ENCODE data around the gene KIAA1217.

The KIAA1217 gene

GRCh38 chr10:24406809-24407483 lies 198.0 kb downstream of the KIAA1217 start:
- DNase-seq (ENCODE audit: low spot score), result no peak

- no peak for DNase-seq (ENCODE audit: low spot score)
Observed at GRCh38 chr10:24407928-24408327, 199.0 kb downstream of the KIAA1217 start.

- DNase-seq (ENCODE audit: low spot score), result no peak
Observed at GRCh38 chr10:24408365-24408764, 199.4 kb downstream of the KIAA1217 start.

- DNase-seq (ENCODE audit: low spot score), result no peak
Observed at GRCh38 chr10:24414597-24414996, 205.7 kb downstream of the KIAA1217 start.

GRCh38 chr10:24415455-24416125 lies 206.7 kb downstream of the KIAA1217 start:
- DNase-seq (ENCODE audit: low spot score), result no peak

GRCh38 chr10:24416248-24416647 lies 207.3 kb downstream of the KIAA1217 start:
- DNase-seq (ENCODE audit: low spot score), result no peak

- no peak for DNase-seq (ENCODE audit: low spot score)
Observed at GRCh38 chr10:24417053-24417452, 208.1 kb downstream of the KIAA1217 start.

- DNase-seq (ENCODE audit: low spot score), result no peak
Observed at GRCh38 chr10:24418532-24418931, 209.6 kb downstream of the KIAA1217 start.

- DNase-seq (ENCODE audit: low spot score), result no peak
Observed at GRCh38 chr10:24419066-24419465, 210.1 kb downstream of the KIAA1217 start.

- no peak for DNase-seq (ENCODE audit: low spot score)
Observed at GRCh38 chr10:24425151-24425550, 216.2 kb downstream of the KIAA1217 start.

GRCh38 chr10:24427678-24428409 lies 218.9 kb downstream of the KIAA1217 start:
- DNase-seq (ENCODE audit: low spot score), result no peak

GRCh38 chr10:24428410-24428782 lies 219.5 kb downstream of the KIAA1217 start:
- DNase-seq (ENCODE audit: low spot score), result no peak

GRCh38 chr10:24430591-24430990 lies 221.7 kb downstream of the KIAA1217 start:
- DNase-seq (ENCODE audit: low spot score), result no peak

- no peak for DNase-seq (ENCODE audit: low spot score)
Observed at GRCh38 chr10:24432478-24433416, 223.8 kb downstream of the KIAA1217 start.

- no peak for DNase-seq (ENCODE audit: low spot score)
Observed at GRCh38 chr10:24433705-24434104, 224.8 kb downstream of the KIAA1217 start.

- no peak for DNase-seq (ENCODE audit: low spot score)
Observed at GRCh38 chr10:24434961-24435360, 226.0 kb downstream of the KIAA1217 start.

- no peak for DNase-seq (ENCODE audit: low spot score)
Observed at GRCh38 chr10:24435374-24435773, 226.4 kb downstream of the KIAA1217 start.

GRCh38 chr10:24437302-24437701 lies 228.4 kb downstream of the KIAA1217 start:
- no peak for DNase-seq (ENCODE audit: low spot score)

- no peak for DNase-seq (ENCODE audit: low spot score)
Observed at GRCh38 chr10:24438800-24439199, 229.9 kb downstream of the KIAA1217 start.

- no peak for DNase-seq (ENCODE audit: low spot score)
Observed at GRCh38 chr10:24439935-24440334, 231.0 kb downstream of the KIAA1217 start.

- no peak for DNase-seq (ENCODE audit: low spot score)
Observed at GRCh38 chr10:24440817-24441797, 232.2 kb downstream of the KIAA1217 start.

All from CD4-positive, alpha-beta T cell treated with Interleukin-15 for 4 hours (primary cell).